GM23248 (cell line): ENCODE results near the gene TPBGL. TPM values are rescaled to one million over a fixed set of nuclear protein-coding genes. Genes with fewer than 3 reads are reported as not detected.

Experiments
- DNase-seq: peaks from one replicate; pipeline ENCODE4 v3.0.0-alpha.2; 2015
- H2AFZ ChIP-seq: fragments of 200-600 bp; sonication (generic); 2 replicates; pipeline ENCODE4 v1.6.1; 2016; ENCODE audit warnings: antibody characterized with exemption
- H3F3A ChIP-seq: fragments of 200-600 bp; sonication (generic); 2 replicates; pipeline ENCODE4 v1.6.1; 2016; ENCODE audit warnings: mild to moderate bottlenecking, antibody characterized with exemption, mixed run types; ENCODE audit not compliant: insufficient read depth
- H3K27ac ChIP-seq: fragments of 200-600 bp; sonication (generic); 2 replicates; pipeline ENCODE4 v1.5.1; 2016; ENCODE audit warnings: mild to moderate bottlenecking
- H3K27me3 ChIP-seq: fragments of 200-600 bp; sonication (generic); replicated peaks from 2 replicates; pipeline ENCODE4 v1.6.1; 2016; ENCODE audit warnings: mild to moderate bottlenecking; ENCODE audit not compliant: insufficient read depth
- H3K36me3 ChIP-seq: fragments of 200-600 bp; sonication (generic); 2 replicates; pipeline ENCODE4 v1.6.1; 2016; ENCODE audit warnings: low read depth, mild to moderate bottlenecking
- H3K4me1 ChIP-seq: fragments of 200-600 bp; sonication (generic); 2 replicates; pipeline ENCODE4 v1.6.1; 2016; ENCODE audit warnings: mild to moderate bottlenecking; ENCODE audit not compliant: insufficient read depth
- H3K4me2 ChIP-seq: fragments of 200-600 bp; sonication (generic); one replicate; pipeline ENCODE4 v1.6.1; 2016; ENCODE audit warnings: mild to moderate bottlenecking; ENCODE audit not compliant: unreplicated experiment
- H3K4me3 ChIP-seq: fragments of 200-600 bp; sonication (generic); 2 replicates; pipeline ENCODE4 v1.5.1; 2016; ENCODE audit warnings: mild to moderate bottlenecking
- H3K79me2 ChIP-seq: fragments of 200-600 bp; sonication (generic); 2 replicates; pipeline ENCODE4 v1.6.1; 2016; ENCODE audit warnings: mild to moderate bottlenecking; ENCODE audit not compliant: insufficient read depth
- H3K9ac ChIP-seq: fragments of 200-600 bp; sonication (generic); 2 replicates; pipeline ENCODE4 v1.6.1; 2016; ENCODE audit warnings: mild to moderate bottlenecking
- H3K9me2 ChIP-seq: fragments of 200-600 bp; sonication (generic); 2 replicates; pipeline ENCODE4 v1.6.1; 2016; ENCODE audit warnings: mixed run types, mild to moderate bottlenecking, moderate library complexity; ENCODE audit not compliant: insufficient read depth
- H3K9me3 ChIP-seq: fragments of 200-600 bp; sonication (generic); one replicate; pipeline ENCODE4 v1.6.1; 2017; ENCODE audit warnings: low read depth
- H4K20me1 ChIP-seq: fragments of 200-600 bp; sonication (generic); 2 replicates; pipeline ENCODE4 v1.6.0; 2016; ENCODE audit not compliant: insufficient read depth
- EZH2 ChIP-seq: fragments of 200-600 bp; sonication (generic); IDR thresholded peaks from 2 replicates; pipeline ENCODE4 v1.6.1; 2018; ENCODE audit warnings: antibody characterized with exemption, mild to moderate bottlenecking; ENCODE audit not compliant: insufficient read depth, poor library complexity, severe bottlenecking
- EZH2phosphoT487 ChIP-seq: fragments of 200-600 bp; sonication (generic); IDR thresholded peaks from 2 replicates; pipeline ENCODE4 v1.6.1; 2018; ENCODE audit warnings: antibody characterized with exemption, moderate library complexity, mild to moderate bottlenecking, low read depth; ENCODE audit not compliant: insufficient read depth
- WGBS, 2 experiments: methylation state at CpG; one replicate each; pipeline ENCODE4 v1.1.6; 2015 to 2017; ENCODE audit warnings: low lambda C conversion rate in 2 of 2, low coverage in 1 of 2; ENCODE audit errors: missing lambda C conversion rate in 2 of 2; 5-methylcytosine and 5-hydroxymethylcytosine counted together
- in situ Hi-C: fragments of 300-500 bp; cut with MboI; formaldehyde crosslinking; loops from 2 replicates; pipeline ENCODE4 v1.15.0; 2020
- polyA plus RNA-seq: library from polyadenylated mRNA; unstranded; fragments of >200 nt; fragmentation: Nextera tagmentation; extraction: Ambion mirVana; gene quantifications from 2 replicates; pipeline ENCODE4 v1.2.1, GENCODE V29; 2016
- total RNA-seq: library from RNA; depleted of rRNA; stranded (reverse); fragments of >200 nt; shearing (Covaris generic); gene quantifications from 2 replicates; pipeline ENCODE4 v1.2.3, GENCODE V29; 2014

TPBGL gene
- total and polyA plus RNA-seq, 2 experiments from 2014 or later: not detected

- peaks cover 49% of the 10 kb centered on the region for H3K27me3 ChIP-seq
- peak overlapping the region; percentile 61; the same call in 1 of the 2 replicates for H2AFZ ChIP-seq
- peak; percentile 13 for DNase-seq
- no peaks in the 10 kb centered on the region for H3K79me2 ChIP-seq
- H3K4me2 ChIP-seq: peak overlapping the region; percentile 57
- no peaks in the 10 kb centered on the region for H3K36me3 ChIP-seq
- no peaks in the 10 kb centered on the region for H3K4me1 ChIP-seq
- in situ Hi-C loops: loop anchor here (10.0 kb wide), 1 partner anchor 107 kb away; no protein-coding TSS in a partner anchor
- no peaks in the 10 kb centered on the region for H3K9me2 ChIP-seq
- no peak overlapping the region for H3K27ac ChIP-seq
- peak overlapping the region; percentile 65 for H3K4me3 ChIP-seq
- H3K9ac ChIP-seq: no peak overlapping the region
- no peak for TF ChIP-seq EZH2phosphoT487
- TF ChIP-seq EZH2: no peak
- 8 to 12% methylated on average over 25 to 51 of the region's 72 CpGs for WGBS, 2 experiments
- H3F3A ChIP-seq: no peaks in the 10 kb centered on the region
- H3K9me3 ChIP-seq: no peaks in the 10 kb centered on the region
- no peaks in the 10 kb centered on the region for H4K20me1 ChIP-seq
Measured at GRCh38 chr11:75241906-75242644, 1.5 kb downstream of the TPBGL start.

GRCh38 chr11:75242722-75243600, 2.4 kb downstream of the TPBGL start:
- Histone ChIP-seq H4K20me1 (no peaks in the 10 kb centered on the region), H3K4me3 (no peak overlapping the region), H3K9me3 (no peaks in the 10 kb centered on the region), H3K4me2 (no peak overlapping the region), H3F3A (no peaks in the 10 kb centered on the region), H2AFZ (no peak overlapping the region), H3K27me3 (peaks cover 42% of the 10 kb centered on the region), H3K36me3 (no peaks in the 10 kb centered on the region), H3K27ac (no peak overlapping the region), H3K9ac (no peak overlapping the region), H3K79me2 (no peaks in the 10 kb centered on the region), H3K4me1 (no peaks in the 10 kb centered on the region), H3K9me2 (no peaks in the 10 kb centered on the region)
- 59 to 64% methylated on average over 14 to 16 of the region's 16 CpGs for WGBS, 2 experiments
- DNase-seq: no peak
- no peak for TF ChIP-seq EZH2
- TF ChIP-seq EZH2phosphoT487: no peak
- in situ Hi-C loops: loop anchor here (10.0 kb wide), 1 partner anchor 108 kb away; no protein-coding TSS in a partner anchor

GRCh38 chr11:75244052-75244814, 3.7 kb downstream of the TPBGL start:
- H3K4me1 ChIP-seq: no peaks in the 10 kb centered on the region
- no peak overlapping the region for H2AFZ ChIP-seq
- DNase-seq: no peak
- peaks cover 40% of the 10 kb centered on the region for H3K27me3 ChIP-seq
- no peaks in the 10 kb centered on the region for H4K20me1 ChIP-seq
- no peak overlapping the region for H3K27ac ChIP-seq
- H3K9ac ChIP-seq: no peak overlapping the region
- H3K79me2 ChIP-seq: no peaks in the 10 kb centered on the region
- no peaks in the 10 kb centered on the region for H3K9me3 ChIP-seq
- 70 to 73% methylated on average over 10 of the region's 10 CpGs for WGBS, 2 experiments
- H3K4me3 ChIP-seq: no peak overlapping the region
- no peaks in the 10 kb centered on the region for H3F3A ChIP-seq
- no peaks in the 10 kb centered on the region for H3K36me3 ChIP-seq
- in situ Hi-C loops: loop anchor here (10.0 kb wide), 1 partner anchor 109 kb away; no protein-coding TSS in a partner anchor
- H3K4me2 ChIP-seq: no peak overlapping the region
- TF ChIP-seq EZH2 (no peak), EZH2phosphoT487 (no peak)
- H3K9me2 ChIP-seq: no peaks in the 10 kb centered on the region
